DMS153 (cell line): Measurements from ENCODE around the gene FAM219A.
"Not testable (repeated sequence)": the region's sequence is repeated elsewhere in the genome, so short reads cannot be mapped to it uniquely, and the experiment has no call there.

ENCODE experiments used
- DNase-seq: peaks from one replicate; lab custom pipeline; 2025; lab: John Stamatoyannopoulos, UW

FAM219A gene

GRCh38 chr9:34484678-34485077 is 26.3 kb upstream of the FAM219A start:
- DNase-seq = no peak

GRCh38 chr9:34482746-34483145 is 24.4 kb upstream of the FAM219A start:
- DNase-seq = not testable (repeated sequence)

GRCh38 chr9:34481620-34482019 is 23.2 kb upstream of the FAM219A start:
- DNase-seq = not testable (repeated sequence)

DNA sequence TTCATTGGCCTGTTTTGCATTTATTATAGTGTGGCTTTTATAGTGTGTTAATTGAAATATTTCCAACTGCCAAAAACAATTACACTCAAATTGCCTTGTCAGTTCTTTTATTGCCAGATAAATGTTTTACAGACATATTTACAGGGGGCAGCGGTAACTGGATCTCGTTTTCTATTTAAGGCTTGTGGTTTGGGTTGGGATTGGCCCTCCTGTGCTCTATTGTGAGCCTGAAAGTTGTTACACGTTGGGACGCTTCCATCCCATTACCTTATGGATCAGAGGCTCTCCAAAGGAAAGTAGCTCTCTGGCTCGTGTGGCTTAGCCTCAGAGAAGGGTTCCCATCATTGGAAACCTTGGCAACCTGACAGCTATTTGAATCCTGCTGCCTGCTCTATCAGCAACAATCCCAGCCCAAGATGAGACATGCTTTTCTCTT is 21.1 kb upstream of the FAM219A start:
- no peak for DNase-seq

- no peak for DNase-seq
Observed at GRCh38 chr9:34477541-34477940, 19.2 kb upstream of the FAM219A start.

DNA sequence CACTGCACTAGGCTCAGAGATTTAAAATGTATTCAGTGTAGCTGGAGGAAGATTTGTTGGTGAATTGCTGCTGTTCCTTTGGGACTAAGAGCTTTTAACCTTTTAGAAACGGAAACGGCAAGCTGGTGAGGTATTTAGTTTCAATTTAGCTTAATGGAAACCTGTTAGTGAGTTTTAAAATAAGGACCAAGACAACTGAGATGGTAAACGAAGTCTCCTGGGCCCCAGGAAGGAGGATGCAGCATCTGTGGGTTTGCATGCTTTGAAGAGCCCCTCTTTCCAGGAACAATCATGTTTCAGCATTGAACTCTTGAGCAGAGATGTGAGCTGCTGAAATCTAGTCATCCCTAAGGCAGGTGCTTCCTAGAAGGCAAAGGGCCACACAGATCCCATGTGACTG is 16.7 kb upstream of the FAM219A start:
- DNase-seq = no peak

GRCh38 chr9:34465468-34465867 is 7.1 kb upstream of the FAM219A start:
- no peak for DNase-seq

GRCh38 chr9:34464571-34464970 is 6.2 kb upstream of the FAM219A start:
- DNase-seq = no peak

DNA sequence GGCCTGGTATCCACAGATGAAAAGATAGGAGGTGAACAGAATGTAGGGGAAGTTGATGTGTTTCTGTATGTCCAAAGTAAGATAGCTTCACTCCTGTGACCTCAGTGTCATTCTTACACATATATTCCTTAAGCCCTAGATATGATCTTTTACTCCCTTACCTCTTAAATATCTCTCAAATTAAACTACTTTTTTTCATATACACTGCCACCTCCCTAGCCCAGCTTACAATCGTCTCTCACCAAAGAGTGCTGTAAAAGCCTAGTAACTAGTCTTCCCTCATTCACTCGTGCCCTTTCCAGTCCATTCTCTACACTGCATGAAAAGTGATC is 5.5 kb upstream of the FAM219A start:
- DNase-seq = no peak

DNA sequence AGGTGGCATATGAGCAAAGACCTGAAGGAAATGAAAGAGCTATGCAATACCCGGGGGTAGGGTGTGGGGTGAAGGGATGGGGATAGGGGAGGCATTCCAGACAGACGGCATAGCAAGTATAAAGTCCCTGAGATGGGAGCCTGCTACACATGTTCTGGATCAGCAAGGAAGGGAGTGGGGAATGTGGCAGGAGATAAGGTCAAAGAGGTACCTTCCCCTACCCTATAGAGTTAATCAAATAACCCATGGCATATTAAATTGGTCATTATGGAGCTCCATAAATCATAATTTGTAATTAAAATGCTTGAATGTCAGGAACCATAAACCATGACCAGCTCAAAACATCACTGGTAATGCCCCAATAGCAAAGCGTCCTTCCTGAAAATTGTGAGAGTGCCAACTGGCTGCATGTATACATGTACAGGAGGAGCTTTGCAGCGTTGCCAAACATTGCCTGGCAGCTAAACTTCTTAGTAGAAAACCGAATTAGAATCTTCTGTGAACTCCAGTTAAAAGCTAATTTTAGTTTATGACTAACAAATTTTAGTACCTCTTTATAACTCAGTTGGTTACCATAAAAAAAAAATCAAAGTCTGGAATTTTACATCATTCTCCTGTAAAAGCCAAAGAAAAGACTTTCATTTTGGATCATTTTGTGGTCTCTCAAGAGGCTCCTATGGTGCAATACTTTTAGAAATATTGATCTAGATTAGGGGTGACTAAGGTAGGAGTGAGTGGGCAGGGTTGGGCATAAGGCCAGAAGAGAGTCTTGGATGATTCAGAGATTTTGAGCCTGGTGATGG is 4.9 kb upstream of the FAM219A start:
- no peak for DNase-seq

GRCh38 chr9:34459941-34460340 is 1.6 kb upstream of the FAM219A start:
- no peak for DNase-seq

GRCh38 chr9:34459356-34459755 is 986 bp upstream of the FAM219A start:
- no peak for DNase-seq

DNA sequence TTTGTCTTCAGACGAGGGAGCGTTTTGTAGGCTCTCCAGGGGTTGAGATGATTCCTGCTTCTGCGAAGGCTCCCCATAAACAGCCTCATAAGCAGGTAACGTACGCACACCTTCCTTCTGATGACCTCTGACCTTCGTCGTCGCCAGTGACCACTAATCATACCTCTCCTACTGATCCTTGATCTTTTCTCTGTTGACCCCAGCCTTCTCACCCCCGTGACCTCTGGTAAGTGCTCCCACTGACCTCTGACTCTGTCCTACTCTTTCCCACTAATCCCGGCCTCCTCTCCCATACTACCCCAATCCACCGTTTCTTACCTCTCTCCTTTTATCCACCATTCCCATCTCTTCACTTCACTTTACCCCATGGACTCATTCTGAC is 580 bp upstream of the FAM219A start:
- DNase-seq = no peak

- no peak for DNase-seq
Observed at GRCh38 chr9:34457266-34458012, 931 bp downstream of the FAM219A start.

DNA sequence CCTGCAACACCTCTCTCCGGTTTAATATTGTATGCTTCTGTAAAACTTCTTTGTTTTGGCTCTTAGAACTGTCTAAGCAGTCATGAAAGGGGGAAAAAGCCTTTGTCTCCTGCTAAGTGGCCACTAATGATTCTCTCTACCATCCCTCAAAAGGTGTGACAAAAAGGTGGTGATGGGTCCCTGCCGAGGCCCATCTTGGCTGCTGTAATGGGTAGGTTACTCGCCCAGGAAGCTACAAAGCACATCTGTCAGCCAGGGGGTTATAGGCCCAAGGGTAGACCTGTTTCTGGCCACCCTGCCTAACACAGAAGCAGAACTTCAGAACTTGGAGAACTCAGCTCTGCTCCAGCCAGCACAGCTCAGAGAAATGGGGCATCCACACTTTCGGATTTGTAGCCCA is 1.6 kb downstream of the FAM219A start:
- no peak for DNase-seq

DNA sequence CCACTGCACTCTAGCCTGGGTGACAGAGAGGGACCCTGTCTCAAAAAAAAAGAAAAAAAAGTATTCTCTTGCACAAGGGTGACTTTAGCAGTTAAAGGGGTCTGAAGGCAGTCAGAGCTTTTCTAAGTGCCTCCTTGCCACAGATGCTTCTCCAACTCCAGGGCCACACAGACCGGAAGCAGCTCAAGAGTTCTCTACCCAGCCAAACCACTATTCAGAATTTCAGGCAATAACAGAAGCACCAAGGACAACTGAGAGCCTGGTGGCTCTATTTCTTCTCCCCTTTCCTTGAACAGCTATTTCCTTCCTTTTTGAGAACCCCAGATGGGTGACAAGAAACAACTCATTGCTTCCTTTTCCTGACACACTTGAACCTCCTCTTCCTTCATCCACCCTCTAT is 2.2 kb downstream of the FAM219A start:
- DNase-seq = no peak

DNA sequence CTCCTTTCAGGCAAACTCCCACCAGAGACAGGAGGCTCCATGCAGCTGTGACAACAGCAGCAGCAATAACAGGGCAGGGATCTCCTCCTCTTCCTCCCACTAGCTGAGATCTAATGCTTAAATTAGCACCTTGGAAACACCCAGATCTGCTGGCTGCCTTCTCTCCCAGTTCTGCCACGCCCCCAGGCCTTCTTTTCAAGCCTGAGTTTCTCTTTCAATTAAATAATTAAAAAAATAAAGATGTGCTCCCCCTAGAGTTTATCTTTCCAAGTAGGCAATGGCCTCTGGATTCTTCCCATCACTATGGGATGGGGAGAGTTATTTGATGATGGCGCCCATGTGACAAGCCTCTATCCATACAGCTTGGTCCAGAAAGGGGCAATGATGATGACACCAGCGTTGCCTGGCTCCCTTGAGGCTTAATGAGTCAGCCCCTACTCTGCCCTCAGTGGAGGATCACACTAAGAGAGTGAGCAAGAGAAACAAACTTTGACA is 3.8 kb downstream of the FAM219A start:
- DNase-seq = no peak

DNA sequence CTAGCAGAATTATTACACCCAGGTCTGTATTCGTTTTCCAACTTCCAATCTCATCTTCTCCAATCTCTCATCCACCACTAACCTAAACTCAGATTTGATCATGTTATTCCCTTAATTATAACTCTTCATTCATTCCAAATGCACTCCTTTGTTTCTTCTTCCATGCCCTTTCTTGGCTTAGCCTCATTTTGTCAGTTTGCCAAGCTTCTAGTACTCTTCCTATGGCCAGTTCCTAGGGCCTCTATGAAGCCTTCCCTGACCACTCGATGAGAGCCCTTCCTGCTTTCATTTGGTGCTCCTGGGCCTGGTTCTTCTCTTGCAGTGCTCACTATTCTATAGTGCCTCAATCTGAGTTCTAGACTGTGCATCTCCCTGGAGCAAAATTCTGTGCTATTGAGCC is 5.8 kb downstream of the FAM219A start:
- no peak for DNase-seq

DNA sequence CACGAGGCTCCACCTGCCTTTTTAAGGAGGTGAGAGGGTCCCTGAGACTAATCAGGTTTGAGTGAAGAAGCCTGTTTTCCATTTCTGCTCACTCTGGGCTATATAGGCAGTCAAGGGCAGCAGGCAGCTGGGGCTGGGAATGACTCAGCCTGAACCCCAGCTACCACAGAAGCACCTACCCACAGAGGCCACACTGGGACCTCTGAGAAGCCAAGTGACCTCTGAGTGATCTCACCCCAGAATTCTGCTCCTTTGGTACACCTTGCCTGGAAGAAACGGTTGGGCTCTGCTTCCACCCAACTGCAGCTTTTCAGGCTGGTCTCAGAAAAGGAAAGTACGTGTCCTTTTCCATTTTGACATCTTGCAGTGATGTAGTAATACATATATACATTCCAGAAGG is 6.8 kb downstream of the FAM219A start:
- no peak for DNase-seq

GRCh38 chr9:34451135-34451534 is 7.2 kb downstream of the FAM219A start:
- no peak for DNase-seq

DNA sequence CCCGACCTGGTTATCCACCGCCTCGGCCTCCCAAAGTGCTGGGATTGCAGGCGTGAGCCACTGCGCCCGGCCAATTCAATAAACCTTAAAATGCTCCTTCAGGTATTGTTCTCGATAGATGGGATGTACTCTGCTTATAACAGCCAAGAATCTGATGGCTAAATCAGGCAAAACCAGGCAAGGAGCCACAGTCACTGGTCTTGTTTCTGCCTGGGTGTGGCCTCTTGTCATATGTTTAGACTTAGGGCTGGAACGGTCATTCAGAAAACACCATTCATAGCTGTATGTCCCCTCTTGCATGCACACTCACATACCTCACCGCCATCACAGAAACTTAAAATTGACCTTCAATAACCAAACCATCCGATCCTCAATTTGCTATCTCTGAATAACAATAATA is 7.7 kb downstream of the FAM219A start:
- DNase-seq = no peak

GRCh38 chr9:34446951-34447350 is 11.4 kb downstream of the FAM219A start:
- no peak for DNase-seq

DNA sequence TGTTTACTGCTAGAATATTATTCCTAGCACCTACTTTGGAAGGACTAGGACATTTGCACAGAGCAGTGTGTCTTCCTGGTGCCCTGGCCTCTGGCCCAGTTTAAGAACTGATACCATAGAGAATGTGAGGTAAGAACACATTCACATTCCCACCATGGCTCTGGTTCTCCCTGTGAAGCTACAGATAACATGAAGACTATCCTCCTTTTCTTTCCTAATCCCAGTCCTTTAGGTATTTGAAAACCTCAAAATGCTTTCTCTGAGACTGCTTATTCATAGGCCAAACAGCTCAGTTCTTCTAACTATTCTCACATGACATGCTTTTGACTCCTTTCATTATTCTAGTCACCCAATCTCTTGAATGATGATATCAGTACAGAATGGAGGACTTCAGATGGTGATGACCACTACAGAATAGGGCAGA is 11.9 kb downstream of the FAM219A start:
- no peak for DNase-seq
